MM.1S (cell line): ENCODE results near the gene RBM34.

Experiments used
- CTCF ChIP-seq: fragments of 300-600 bp; sonication (generic); IDR thresholded peaks from 2 replicates; pipeline ENCODE4 v1.5.1; 2016; ENCODE audit warnings: antibody characterized with exemption, low read length, mixed read lengths
- EZH2 ChIP-seq: fragments of 300-600 bp; sonication (generic); optimal IDR thresholded peaks from 2 replicates; pipeline ENCODE3; 2017; ENCODE audit warnings: low read depth, mild to moderate bottlenecking, antibody characterized with exemption, low read length, mixed read lengths

GRCh38 chr1:235107368-235108184 lies 53.5 kb downstream of the RBM34 start:
- no peak for TF ChIP-seq CTCF
- no peak for TF ChIP-seq EZH2
